HG03439 (cell line): Measurements from ENCODE around the gene PDCD2L.
"Not testable (repeated sequence)": the region's sequence is repeated elsewhere in the genome, so short reads cannot be mapped to it uniquely, and the experiment has no call there.

Source experiments
- ATAC-seq: cut with Tn5 transposase; IDR thresholded peaks from one replicate; pipeline ENCODE4 v1.9.1; 2021; ENCODE audit warnings: mild to moderate bottlenecking, moderate library complexity; ENCODE audit not compliant: unreplicated experiment

Gene PDCD2L

DNA sequence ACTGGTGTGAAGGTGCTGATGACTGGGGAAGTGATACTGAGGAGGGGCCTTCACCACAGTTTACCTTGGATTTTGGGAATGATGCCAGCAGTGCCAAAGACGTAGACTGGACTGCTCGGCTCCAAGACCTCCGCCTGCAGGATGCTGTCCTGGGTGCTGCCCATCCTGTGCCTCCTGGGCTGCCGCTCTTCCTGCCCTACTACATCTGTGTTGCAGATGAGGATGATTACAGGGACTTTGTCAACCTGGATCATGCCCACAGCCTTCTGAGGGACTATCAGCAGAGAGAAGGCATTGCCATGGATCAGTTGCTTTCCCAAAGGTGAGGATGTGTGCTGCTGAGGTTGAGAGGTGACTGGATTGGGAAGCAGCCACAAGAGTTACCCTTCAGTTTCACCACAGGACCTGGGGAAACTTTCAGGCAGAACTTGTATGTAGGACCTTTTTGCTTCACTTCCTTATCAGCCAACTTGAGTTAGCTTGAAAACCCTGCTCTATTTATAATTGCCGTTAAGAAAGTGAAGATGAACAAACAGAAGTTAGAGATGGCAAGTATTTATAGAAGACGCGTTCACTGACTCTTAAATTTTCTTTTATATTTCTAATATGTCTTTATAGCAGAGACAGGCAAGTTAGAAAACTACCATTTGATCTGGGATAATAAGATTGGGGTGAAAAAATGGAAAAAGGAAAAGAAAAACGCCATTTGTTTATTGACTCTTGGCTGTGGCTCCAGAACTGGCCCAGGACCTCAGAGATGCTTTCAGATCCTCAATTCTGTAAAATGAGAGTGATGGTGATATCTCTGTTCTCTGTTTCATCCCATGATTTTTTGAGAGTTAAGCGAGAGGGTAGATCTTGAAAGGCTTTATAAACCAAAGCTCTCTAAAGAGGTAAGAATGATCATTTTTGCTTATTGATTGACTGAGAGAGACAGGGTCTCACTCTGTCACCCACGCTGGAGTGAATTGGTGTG lies 5.3 kb downstream of the PDCD2L start:
- no peak for ATAC-seq

DNA sequence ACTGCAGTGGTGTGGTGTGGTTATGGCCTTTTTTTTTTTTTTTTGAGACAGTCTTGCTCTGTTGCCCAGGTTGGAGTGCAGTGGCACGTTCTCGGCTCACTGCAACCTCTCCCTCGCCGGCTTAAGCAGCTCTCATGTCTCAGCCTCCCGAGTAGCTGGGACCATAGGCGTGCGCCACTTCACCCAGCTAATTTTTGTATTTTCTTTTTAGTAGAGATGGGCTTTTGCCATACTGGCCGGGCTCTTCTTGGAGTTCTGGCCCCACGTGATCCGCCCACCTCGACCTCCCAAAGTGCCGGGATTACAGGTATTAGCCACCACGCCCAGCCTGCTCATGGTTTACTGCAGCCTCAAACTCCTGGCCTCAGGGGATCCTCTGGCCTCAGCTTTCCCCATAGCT lies 7.0 kb downstream of the PDCD2L start:
- ATAC-seq = no peak

DNA sequence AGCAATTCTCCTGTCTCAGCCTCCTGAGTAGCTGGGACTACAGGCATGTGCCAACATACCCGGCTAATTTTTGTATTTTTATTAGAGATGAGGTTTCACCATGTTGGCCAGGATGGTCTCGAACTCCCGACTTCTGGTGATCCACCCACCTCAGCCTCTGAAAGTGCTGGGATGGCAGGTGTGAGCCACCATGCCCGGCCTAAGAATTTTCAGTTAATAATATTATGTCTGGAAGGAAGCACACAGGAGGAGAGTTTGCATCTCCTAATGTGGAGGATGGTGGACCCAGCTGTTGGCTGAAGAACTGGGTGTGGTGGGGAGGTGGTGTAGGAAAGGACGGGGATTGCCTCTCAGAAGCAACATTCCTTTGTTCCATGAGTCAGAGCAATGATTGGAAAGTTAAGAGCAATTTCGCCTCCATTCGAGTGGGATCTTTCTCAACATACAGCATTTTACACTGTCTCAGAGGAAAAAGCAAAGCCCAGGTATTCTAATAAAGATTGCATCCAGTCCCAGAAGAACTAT lies 11.9 kb downstream of the PDCD2L start:
- no peak for ATAC-seq

DNA sequence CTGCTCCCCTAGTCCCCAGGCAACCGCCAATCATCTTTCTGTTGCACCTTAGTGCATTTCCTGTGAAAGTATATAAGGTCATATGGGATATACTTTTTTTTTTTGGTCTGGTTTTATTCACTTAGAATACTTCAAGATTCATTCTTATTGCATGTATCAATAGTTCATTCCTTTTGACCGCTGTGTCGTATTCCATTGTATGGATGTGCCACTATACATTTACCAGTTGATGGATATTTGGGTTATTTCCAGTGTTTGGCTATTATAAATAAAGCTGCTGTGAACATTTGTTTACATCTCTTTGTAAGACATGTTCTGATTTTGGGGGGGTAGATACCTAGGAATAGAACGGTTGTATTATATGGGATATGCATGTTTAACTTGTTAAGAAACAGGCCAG lies 14.1 kb downstream of the PDCD2L start:
- no peak for ATAC-seq

DNA sequence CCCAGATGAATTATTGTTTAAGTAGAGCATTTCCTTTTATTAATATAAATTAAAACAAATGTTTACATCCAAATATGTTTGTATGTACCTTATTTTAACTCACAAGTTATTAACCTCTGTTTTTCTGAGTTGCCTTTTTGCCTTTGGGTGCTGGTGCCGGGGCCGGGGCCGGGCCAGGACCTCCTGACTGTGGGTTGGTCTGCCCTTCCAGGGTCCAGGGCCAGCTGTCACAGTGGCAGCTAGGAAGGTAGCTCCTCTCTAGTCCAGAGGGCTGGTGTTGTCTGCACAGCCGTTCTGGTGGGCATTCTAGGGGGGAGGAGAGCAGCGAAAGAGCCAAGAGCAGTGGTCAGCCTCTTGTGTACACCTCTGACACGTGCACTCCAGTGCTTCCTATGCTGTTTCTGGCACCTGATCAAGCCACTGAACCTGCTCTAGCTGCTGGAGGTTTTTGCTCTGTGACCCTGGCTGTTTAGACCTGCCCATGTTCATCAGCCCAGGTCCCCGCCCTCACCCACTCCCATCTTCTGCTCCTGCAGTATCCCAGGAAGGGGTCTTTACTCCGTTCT lies 22.0 kb downstream of the PDCD2L start:
- no peak for ATAC-seq

DNA sequence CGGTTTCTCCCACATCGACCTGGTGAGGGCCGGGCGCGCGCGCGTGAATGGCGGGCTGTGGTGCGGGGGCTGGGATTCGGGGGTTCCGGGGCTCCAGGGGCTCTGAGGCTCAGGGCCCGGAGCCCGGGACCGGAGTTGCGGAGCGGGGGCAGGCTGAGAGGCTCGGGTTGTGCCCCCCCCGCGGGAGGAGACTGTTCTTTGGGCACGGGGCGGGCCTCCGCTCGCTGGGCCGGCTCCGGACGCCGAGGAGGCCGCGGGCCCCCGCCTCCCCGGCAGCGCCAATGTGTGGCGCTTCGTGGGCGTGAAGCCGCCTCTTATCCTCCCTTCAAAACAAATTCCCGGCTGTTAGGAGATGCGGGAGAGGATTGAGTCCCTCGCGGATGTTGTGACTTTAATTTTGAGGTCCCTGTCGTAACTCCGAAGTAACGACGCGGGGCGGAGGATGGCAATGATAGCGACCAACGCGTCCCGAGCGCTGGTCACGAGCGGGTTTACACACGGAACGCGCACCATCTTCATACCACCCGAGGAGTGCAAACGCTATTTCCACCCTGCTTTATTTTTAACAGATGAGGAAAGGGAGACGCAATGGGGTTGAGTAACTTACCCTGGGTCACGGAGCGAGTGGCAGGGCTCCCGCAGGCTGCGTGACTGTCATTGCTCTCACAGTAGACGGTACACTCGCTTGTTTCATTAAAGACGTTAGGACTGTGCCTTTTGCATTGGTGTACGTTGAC lies 24.5 kb downstream of the PDCD2L start:
- ATAC-seq = peak; percentile 48

DNA sequence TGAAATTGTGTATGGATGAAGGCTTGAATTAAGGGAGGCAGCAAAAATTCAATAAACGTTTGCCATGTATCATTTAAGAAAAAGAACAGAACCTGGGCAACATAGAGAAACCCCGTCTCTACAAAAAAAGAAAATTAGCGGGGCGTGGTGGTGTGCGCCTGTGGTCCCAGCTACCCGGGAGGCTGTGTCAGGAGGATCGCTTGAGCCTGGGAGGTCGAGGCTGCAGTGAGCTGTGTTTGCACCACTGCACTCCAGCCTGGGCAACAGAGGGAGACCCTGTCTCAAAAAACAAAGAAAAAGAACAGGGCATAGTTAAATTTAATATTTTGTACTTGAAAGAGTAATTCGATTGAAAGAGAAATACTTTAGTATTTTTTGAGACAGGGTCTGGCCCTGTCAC lies 25.4 kb downstream of the PDCD2L start:
- ATAC-seq = no peak

DNA sequence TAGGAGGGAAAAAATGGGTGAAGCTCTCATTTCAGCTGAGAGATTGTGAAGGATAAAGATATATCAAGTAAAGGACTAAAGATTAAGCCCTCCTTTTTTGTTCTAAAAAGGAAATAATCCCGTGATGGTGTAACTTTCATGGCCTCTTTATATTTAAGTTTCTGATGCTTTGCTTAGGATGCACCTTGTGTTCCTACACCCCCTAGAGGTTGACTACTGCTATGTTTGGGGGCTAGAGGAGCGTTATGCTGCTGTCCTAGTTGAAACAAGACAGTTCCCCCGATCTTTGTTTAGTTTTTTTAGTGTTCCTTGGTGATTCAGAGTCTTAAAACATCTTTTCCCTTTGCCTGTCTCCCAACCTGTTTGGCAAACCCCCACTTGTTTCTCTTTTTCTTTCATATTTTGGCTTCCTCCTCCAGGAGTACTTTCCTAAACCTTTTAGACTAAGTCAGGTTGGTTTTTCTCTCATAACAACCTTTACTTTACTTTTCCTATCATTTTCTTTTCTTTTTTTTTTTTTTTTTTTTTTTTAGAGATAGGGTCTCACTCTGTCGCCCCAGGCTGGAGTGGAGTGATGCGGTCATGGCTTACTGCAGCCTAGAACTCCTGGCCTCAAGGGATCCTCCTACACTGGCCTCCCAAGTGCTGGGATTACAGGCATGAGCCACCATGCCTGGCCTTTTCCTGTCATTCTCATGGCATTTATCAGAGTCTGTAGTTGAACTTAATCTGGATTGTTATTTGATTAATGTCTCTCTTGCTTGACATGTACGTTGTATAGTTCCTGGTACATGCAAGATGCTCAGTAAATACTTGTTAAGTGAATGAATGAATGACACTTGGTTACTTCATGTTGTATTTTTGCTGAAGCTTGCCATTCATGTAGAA lies 26.8 kb downstream of the PDCD2L start:
- no peak for ATAC-seq

DNA sequence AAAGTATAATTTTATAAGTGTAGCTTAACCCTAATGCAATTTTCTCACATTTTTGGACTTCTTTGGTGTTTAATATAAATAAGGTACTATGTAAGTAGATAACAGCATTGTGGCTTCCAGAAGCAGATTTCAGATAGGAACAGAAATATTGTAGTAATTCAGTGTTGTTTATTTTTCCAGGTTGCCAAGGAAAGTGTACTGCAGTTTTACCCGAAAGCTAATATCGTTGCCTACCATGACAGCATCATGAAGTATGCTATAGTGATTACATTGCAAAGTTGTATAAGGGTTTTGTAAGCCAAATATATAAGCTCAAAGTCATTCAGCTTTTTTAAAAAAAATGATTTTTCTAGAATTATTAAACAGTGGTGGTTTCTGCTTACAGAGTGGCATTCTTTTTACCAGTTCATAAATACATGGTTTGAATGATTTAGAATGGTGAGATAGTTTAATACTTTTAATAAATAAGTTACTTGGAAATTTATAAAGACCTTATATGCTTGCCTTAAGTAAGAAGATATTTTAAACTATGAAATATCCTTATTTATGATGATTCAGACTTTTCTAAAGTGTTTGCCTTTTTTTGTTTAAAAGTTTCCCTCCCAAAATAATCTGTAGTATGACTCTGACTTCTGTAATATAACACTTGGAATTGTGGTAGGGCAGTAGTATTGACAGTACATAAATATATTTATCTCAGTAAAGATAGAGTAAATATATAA lies 27.6 kb downstream of the PDCD2L start:
- ATAC-seq = no peak

DNA sequence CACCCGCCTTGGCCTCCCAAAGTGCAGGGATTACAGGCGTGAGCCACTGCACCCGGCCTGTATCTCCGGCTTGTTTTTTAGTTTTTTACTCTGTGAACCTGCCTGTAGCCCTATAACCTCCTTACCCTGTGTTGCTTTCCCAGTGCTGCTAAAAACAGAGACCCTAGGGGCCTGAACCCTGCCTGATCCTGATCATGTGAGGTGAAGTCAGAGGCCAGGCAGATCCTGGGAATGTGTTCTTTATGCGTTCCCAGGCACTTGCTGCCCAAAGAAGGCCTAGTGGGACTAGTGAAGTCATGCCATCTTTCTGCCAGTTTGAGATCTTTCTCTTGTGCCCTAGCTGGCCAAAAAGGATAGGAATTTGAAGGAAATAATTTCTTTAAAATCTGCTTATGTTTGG lies 28.6 kb downstream of the PDCD2L start:
- ATAC-seq = no peak

DNA sequence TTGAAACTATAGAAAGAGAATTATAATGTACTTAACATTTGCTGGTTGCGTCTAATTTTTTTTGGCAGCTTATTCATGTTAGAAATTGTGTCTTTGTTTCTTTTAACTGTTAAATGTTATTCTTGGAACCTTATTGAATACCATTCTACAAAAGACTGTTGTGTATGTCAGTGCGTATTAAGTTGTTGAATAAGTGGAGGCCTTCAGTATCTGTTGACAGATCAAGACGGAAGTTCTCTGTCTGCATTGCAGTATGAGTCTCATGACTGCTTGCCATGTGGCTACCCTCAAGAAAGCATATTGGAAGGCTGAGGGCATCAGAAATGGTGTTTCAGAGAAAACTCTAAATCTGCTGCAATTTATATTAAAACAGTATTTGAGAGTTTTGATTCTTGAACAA lies 32.5 kb downstream of the PDCD2L start:
- no peak for ATAC-seq

DNA sequence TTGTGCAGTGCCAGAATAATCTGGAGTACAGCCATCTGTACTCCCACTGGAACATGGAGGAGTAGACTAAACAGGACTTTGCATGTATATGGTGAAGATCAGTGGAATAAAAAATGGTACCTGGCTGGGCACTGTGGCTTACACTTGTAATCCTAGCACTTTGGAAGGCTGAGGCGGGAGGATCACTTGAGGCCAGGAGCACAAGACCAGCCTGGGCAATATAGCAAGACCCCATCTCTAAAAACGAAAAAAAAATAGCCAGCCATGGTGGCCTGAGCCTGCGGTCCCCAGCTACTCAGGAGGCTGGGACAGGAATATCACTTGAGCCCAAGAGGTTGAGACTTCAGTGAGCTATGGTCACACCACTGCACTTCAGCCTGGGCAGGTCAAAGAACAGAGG lies 44.0 kb downstream of the PDCD2L start:
- ATAC-seq = no peak

DNA sequence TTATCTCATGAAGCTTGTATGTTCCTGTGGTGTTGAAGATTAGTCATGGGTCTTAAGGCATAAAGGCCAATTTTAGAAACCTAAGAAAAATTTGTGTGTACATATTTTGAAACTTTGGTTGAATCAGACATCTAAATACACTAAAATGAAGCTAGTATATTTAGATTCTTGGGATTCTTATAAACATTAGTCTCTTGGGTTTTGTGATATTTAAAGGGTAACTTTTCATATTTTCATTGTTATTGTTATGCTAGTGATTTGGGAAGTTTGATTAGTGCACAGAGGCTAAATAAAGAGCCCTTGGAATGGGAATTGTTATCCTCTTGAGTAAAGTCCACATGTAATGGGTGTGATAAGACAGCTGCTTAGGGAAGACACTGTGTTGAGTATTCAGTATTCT lies 48.5 kb downstream of the PDCD2L start:
- no peak for ATAC-seq

DNA sequence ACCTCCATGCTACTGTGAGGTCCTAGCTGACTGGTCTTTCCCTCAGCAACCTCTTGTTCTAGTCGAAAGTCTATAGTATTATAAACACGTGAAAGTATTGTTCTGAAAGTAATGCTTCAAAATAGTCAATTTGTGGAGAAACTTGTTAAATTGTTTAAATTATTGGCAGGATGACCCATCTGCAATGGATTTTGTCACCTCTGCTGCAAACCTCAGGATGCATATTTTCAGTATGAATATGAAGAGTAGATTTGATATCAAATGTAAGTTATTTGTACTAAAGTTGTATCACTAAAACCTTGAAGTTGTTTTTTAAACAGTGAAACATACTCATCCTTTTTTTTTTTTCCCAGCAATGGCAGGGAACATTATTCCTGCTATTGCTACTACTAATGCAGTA lies 49.9 kb downstream of the PDCD2L start:
- ATAC-seq = no peak

DNA sequence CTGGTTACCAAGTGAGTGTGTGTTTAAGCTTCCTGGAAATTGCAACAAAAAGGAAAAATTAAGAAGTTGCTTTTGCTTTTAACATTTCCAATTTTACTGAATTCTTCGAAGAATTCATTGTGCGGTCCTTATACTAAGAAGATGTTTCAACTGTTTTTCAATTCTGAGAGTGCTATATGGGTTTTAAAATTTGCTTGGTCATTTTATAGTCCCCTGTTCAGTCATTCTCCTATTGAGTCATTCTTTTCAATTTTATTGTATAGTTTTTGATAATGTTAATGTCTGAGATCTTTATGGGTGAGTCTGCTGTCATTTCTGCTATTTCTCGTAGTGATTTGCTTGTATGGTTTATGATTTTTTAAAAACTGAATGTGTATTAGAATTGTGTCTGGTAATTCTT lies 50.5 kb downstream of the PDCD2L start:
- ATAC-seq = no peak

DNA sequence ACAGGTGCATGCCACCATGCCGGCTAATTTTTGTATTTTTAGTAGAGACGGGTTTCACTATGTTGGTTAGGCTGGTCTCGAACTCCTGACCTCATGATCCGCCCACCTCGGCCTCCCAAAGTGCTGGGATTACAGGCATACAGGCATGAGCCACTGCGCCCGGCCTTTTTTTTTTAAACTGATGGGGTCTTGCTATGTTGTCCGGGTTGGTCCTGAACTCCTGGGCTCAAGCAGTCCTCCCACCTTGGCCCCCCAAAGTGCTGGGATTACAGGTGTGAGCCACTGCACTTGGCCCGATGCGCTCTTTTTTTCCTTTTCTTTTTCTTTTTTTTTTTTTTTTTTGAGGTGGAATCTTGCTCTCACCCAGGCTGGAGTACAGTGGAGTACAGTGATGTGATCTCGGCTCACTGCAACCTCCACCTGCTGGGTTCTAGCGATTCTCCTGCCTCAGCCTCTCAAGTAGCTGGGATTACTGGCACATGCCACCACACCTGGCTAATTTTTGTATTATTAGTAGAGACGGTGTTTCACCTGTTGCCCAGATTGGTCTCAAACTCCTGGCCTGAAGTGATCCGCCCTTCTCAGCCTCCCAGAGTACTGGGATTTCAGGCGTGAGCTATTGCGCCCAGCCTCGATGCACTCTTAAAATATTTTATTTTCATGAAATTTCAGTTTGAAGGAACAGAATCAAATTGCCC lies 51.7 kb downstream of the PDCD2L start:
- not testable (repeated sequence) for ATAC-seq

DNA sequence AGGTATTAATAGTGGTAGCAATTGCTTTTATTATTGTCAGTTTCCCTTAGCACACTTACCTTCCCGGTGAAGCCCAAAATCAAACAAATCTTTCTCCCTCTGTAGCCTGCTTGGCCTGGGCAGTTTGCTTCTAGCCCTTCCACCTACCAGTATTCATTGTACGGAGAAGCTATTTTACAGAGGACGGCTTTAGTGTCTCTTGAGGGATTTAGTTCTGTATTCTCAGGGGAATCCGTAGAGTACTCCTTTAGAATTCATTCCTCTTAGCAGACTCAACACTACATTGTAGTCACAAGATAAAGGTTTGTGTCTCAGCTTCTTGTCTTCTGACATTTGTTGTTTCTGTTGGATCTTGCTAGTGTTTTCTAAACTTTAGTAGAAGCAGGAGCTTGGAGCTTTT lies 53.2 kb downstream of the PDCD2L start:
- no peak for ATAC-seq

DNA sequence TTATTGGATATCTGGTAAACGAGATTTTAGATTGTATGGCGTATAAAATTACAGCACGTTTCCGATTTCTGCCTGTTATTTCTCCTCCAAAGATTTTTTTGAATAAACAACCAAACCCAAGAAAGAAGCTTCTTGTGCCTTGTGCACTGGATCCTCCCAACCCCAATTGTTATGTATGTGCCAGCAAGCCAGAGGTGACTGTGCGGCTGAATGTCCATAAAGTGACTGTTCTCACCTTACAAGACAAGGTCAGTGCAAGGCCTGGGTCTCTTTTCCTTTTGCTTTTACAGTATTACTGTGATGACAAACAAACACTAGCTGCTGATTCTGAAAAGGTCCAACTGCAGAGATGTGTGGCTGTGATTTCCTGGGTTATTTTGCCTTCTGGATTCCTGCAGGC lies 54.5 kb downstream of the PDCD2L start:
- ATAC-seq = no peak

DNA sequence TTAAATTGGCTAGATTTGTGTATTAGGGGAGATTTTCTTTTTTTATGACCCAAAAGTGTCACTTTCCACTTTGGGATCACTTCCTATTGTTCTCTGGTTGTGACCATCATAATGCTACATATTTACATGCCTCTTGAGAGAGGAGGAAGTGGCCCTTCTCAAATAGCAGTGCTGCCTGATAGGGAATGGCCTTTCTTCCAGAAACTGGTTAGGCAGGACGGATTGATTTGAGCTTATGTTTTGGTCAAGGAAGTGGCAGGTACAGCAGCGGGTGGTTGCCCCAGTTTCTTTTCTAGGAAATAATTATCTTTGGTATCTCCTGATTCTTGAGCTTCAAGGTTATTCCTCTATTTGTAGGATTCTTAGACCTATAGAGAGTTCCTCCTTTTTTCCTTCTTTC lies 55.4 kb downstream of the PDCD2L start:
- no peak for ATAC-seq
